CD14-positive monocyte (primary cell): ENCODE results near the gene GPR150. TPM values are rescaled to one million over a fixed set of nuclear protein-coding genes. Genes with fewer than 3 reads are reported as not detected.
"Not testable (repeated sequence)": the region's sequence is repeated elsewhere in the genome, so short reads cannot be mapped to it uniquely, and the experiment has no call there.

Experiments used
- DNase-seq, 3 donors: peaks; one replicate each; pipeline ENCODE4 v3.0.0-alpha.2; 2011 to 2022
- H2AFZ ChIP-seq: 2 replicates; pipeline ENCODE4 v1.6.0; 2012; ENCODE audit warnings: mild to moderate bottlenecking, low read depth, low read length, inconsistent platforms; ENCODE audit not compliant: insufficient read depth, poor library complexity, severe bottlenecking
- H3K27ac ChIP-seq, 2 donors: 1 replicate in 1 of 2; 2 replicates in 1 of 2; pipeline ENCODE4 v1.5.1; 2012 to 2013; ENCODE audit warnings: low read length in 2 of 2, control low read depth in 1 of 2, inconsistent platforms in 1 of 2, low read depth in 1 of 2, mild to moderate bottlenecking in 1 of 2
- H3K27me3 ChIP-seq, 2 donors: one replicate each; pipeline versions ENCODE4 v1.6.0 to v1.6.1; 2011 to 2013; ENCODE audit warnings: low read length in 2 of 2; ENCODE audit not compliant: control insufficient read depth in 2 of 2, insufficient read depth in 2 of 2
- H3K36me3 ChIP-seq, 2 donors: replicated peaks in 1 of 2; 1 replicate in 1 of 2; 2 replicates in 1 of 2; pipeline versions ENCODE4 v1.5.1 to v1.6.1; 2012 to 2013; ENCODE audit warnings: low read length in 2 of 2, control low read depth in 1 of 2, inconsistent platforms in 1 of 2, mild to moderate bottlenecking in 1 of 2; ENCODE audit not compliant: insufficient read depth in 2 of 2, control insufficient read depth in 1 of 2
- H3K4me1 ChIP-seq, 2 donors: 1 replicate in 1 of 2; 2 replicates in 1 of 2; pipeline versions ENCODE4 v1.5.1 to v1.6.1; 2012 to 2013; ENCODE audit warnings: low read length in 2 of 2, control low read depth in 1 of 2, inconsistent platforms in 1 of 2, mild to moderate bottlenecking in 1 of 2, moderate library complexity in 1 of 2; ENCODE audit not compliant: insufficient read depth in 2 of 2, control insufficient read depth in 1 of 2
- H3K4me2 ChIP-seq: replicated peaks from 2 replicates; pipeline ENCODE3; 2012; ENCODE audit warnings: low read length, moderate library complexity, mild to moderate bottlenecking; ENCODE audit not compliant: poor library complexity, severe bottlenecking; ENCODE audit errors: extremely low read depth
- H3K4me3 ChIP-seq, 3 experiments: fragments of 200-600 bp in 1 of 3; sonication (generic) in 1 of 3; replicated peaks in 1 of 3; 1 replicate in 2 of 3; 2 replicates in 1 of 3; pipeline ENCODE4 v1.5.1; 2011 to 2013; ENCODE audit warnings: low read length in 3 of 3, mild to moderate bottlenecking in 3 of 3, control low read depth in 2 of 3, low read depth in 2 of 3, inconsistent platforms in 1 of 3, moderate library complexity in 1 of 3
- H3K79me2 ChIP-seq: 2 replicates; pipeline ENCODE4 v1.6.0; 2012; ENCODE audit warnings: mild to moderate bottlenecking, control low read depth, inconsistent platforms, low read length, moderate library complexity; ENCODE audit not compliant: insufficient read depth
- H3K9ac ChIP-seq: 2 replicates; pipeline ENCODE4 v1.6.0; 2017; ENCODE audit warnings: low read length, mild to moderate bottlenecking; ENCODE audit not compliant: insufficient read depth, poor library complexity, severe bottlenecking
- H3K9me3 ChIP-seq, 2 donors: replicated peaks in 1 of 2; 1 replicate in 1 of 2; 2 replicates in 1 of 2; pipeline versions ENCODE4 v1.5.1 to v1.6.1; 2012 to 2013; ENCODE audit warnings: low read length in 2 of 2, control low read depth in 1 of 2; ENCODE audit not compliant: control insufficient read depth in 1 of 2, insufficient read depth in 1 of 2
- H4K20me1 ChIP-seq: 2 replicates; pipeline ENCODE4 v1.6.0; 2012; ENCODE audit warnings: mild to moderate bottlenecking, low read length, control low read depth, moderate library complexity; ENCODE audit not compliant: insufficient read depth
- H3K27ac Mint-ChIP-seq, 7 donors: one replicate each; pipeline ENCODE4 v1.8.0; 2020; ENCODE audit warnings: mild to moderate bottlenecking in 7 of 7, mixed read lengths in 7 of 7, moderate library complexity in 6 of 7, inconsistent platforms in 2 of 7
- H3K27me3 Mint-ChIP-seq, 3 donors: one replicate each; pipeline ENCODE4 v1.8.0; 2021 to 2022; ENCODE audit warnings: low read depth in 3 of 3, mild to moderate bottlenecking in 3 of 3, mixed read lengths in 3 of 3, moderate library complexity in 3 of 3, inconsistent platforms in 1 of 3
- H3K36me3 Mint-ChIP-seq, 2 donors: one replicate each; pipeline ENCODE4 v1.8.0; 2020; ENCODE audit warnings: mixed read lengths in 2 of 2, inconsistent platforms in 1 of 2, mild to moderate bottlenecking in 1 of 2
- H3K4me1 Mint-ChIP-seq: one replicate; pipeline ENCODE4 v1.8.0; 2020; ENCODE audit warnings: mild to moderate bottlenecking, mixed read lengths
- H3K4me3 Mint-ChIP-seq, 2 donors: one replicate each; pipeline ENCODE4 v1.8.0; 2020; ENCODE audit warnings: mild to moderate bottlenecking in 2 of 2, mixed read lengths in 2 of 2, moderate library complexity in 1 of 2
- H3K9me3 Mint-ChIP-seq, 7 donors: one replicate each; pipeline ENCODE4 v1.8.0; 2020 to 2022; ENCODE audit warnings: mixed read lengths in 7 of 7, mild to moderate bottlenecking in 6 of 7, moderate library complexity in 6 of 7, inconsistent platforms in 2 of 7
- CTCF ChIP-seq: fragments of 200-600 bp; IDR thresholded peaks from one replicate; pipeline ENCODE4 v1.8.0; 2022; ENCODE audit warnings: antibody characterized with exemption, mild to moderate bottlenecking
- whole genome bisulfite sequencing: methylation state at CpG from one replicate; pipeline ENCODE4 v1.1.5; 2013; ENCODE audit warnings: missing lambda C conversion rate; ENCODE audit not compliant: insufficient coverage; 5-methylcytosine and 5-hydroxymethylcytosine counted together
- intact Hi-C, 2 donors: fragments of 100-400 bp; cut with micrococcal nuclease; formaldehyde crosslinking; loops; one replicate each; pipeline versions ENCODE4 v1.15.0 to v1.15.1; 2023
- polyA plus RNA-seq, 3 donors: library from polyadenylated mRNA; depleted of rRNA in 1 of 3; unstranded in 2 of 3; stranded (reverse) in 1 of 3; fragments of 300-500 nt in 2 of 3; fragments of >200 nt in 1 of 3; fragmentation: Illumina TruSeq in 2 of 3; gene quantifications; 1 replicate in 2 of 3; 2 replicates in 1 of 3; pipeline ENCODE4 v1.2.3, GENCODE V29; 2012 to 2021

Gene GPR150
- polyA plus RNA-seq, 3 donors = not detected

GRCh38 chr5:95643152-95643551, 23.3 kb downstream of the GPR150 start:
- H3K27ac Mint-ChIP-seq = no peak overlapping the region
- intact Hi-C loops = no loop called here
- no peaks in the 10 kb centered on the region for H3K9me3 ChIP-seq

GRCh38 chr5:95644351-95645042, 24.6 kb downstream of the GPR150 start:
- H3K27ac ChIP-seq = no peak overlapping the region
- intact Hi-C loops = loop anchor here (5.0 kb wide), 2 partner anchors 92 to 203 kb away; partner anchors contain the start of gene SKIC3 (in 1 of the 2)
- H3K27ac Mint-ChIP-seq = peak overlapping the region in 2 of 7 donors; percentile 45 to 54
- H3K27me3 Mint-ChIP-seq = peaks cover 0 to 1% (median 0%) of the 10 kb centered on the region in 3 donors
- no peaks in the 10 kb centered on the region for H3K27me3 ChIP-seq
- H3K4me3 ChIP-seq = no peak overlapping the region
- H3K4me2 ChIP-seq = no peak overlapping the region
- no peaks in the 10 kb centered on the region for H4K20me1 ChIP-seq
- no peaks in the 10 kb centered on the region for H3K36me3 Mint-ChIP-seq
- no peaks in the 10 kb centered on the region for H3K9me3 ChIP-seq
- H2AFZ ChIP-seq = peak overlapping the region; percentile 74
- no peaks in the 10 kb centered on the region for H3K79me2 ChIP-seq
- no peak overlapping the region for H3K9ac ChIP-seq
- TF ChIP-seq CTCF = peak; percentile 79
- peak in 2 of 3 donors; percentile 32 to 41 for DNase-seq
- H3K9me3 Mint-ChIP-seq = peaks cover 0 to 1% (median 0%) of the 10 kb centered on the region in 7 donors
- H3K4me1 Mint-ChIP-seq = peaks cover 13% of the 10 kb centered on the region
- H3K36me3 ChIP-seq = no peaks in the 10 kb centered on the region
- no peak overlapping the region for H3K4me3 Mint-ChIP-seq
- peaks cover 12 to 15% of the 10 kb centered on the region in 2 donors for H3K4me1 ChIP-seq
- no CpG with 5 or more reads among the region's 4 CpGs for WGBS

More at GRCh38 chr5:95643152-95643551, 23.3 kb downstream of the GPR150 start:
- H3K4me1 ChIP-seq = peaks cover 12 to 15% of the 10 kb centered on the region in 2 donors
- H3K36me3 Mint-ChIP-seq = no peaks in the 10 kb centered on the region
- H3K9me3 Mint-ChIP-seq = peaks cover 0 to 1% (median 0%) of the 10 kb centered on the region in 7 donors
- DNase-seq = no peak
- WGBS = 100% methylated on average over 2 of the region's 7 CpGs
- peaks cover 13% of the 10 kb centered on the region for H3K4me1 Mint-ChIP-seq
- H3K27me3 ChIP-seq = no peaks in the 10 kb centered on the region
- no peaks in the 10 kb centered on the region for H3K79me2 ChIP-seq
- H3K9ac ChIP-seq = no peak overlapping the region
- H3K27me3 Mint-ChIP-seq = peaks cover 0 to 1% (median 0%) of the 10 kb centered on the region in 3 donors
- H4K20me1 ChIP-seq = no peaks in the 10 kb centered on the region
- H3K4me3 ChIP-seq = no peak overlapping the region
- H3K27ac ChIP-seq = no peak overlapping the region
- H3K36me3 ChIP-seq = no peaks in the 10 kb centered on the region
- H3K4me2 ChIP-seq = no peak overlapping the region
- H3K4me3 Mint-ChIP-seq = no peak overlapping the region
- no peak overlapping the region for H2AFZ ChIP-seq
- TF ChIP-seq CTCF = no peak

GRCh38 chr5:95646226-95646568, 26.3 kb downstream of the GPR150 start:
- H4K20me1 ChIP-seq = not testable (repeated sequence)
- 100% methylated on average over 3 of the region's 17 CpGs for WGBS

More at GRCh38 chr5:95646226-95646568, 26.3 kb downstream of the GPR150 start:
- Mint-ChIP-seq H3K4me1 (peaks cover 13% of the 10 kb centered on the region), H3K4me3 (peak overlapping the region; percentile 76 to 84), H3K27ac (peak overlapping the region in 4 of 7 donors; percentile 37 to 82 (median 69))
- H3K27me3 ChIP-seq, H3K9ac ChIP-seq, H3K27ac ChIP-seq, H3K27me3 Mint-ChIP-seq, DNase-seq, H3K36me3 ChIP-seq, H3K9me3 Mint-ChIP-seq, H3K9me3 ChIP-seq, H3K79me2 ChIP-seq, H3K36me3 Mint-ChIP-seq: not testable (repeated sequence)
- Histone ChIP-seq H3K4me2 (peak overlapping the region; percentile 92), H2AFZ (peak overlapping the region; percentile 97), H3K4me3 (peak overlapping the region in 1 of 3 experiments; percentile 82), H3K4me1 (peaks cover 12 to 15% of the 10 kb centered on the region in 2 donors)
- intact Hi-C loops = loop anchor here (5.0 kb wide), 2 partner anchors 94 to 201 kb away; partner anchors contain the start of gene SKIC3 (in 1 of the 2)
